K562 (cell line): Measurements from ENCODE around the gene MGA.

ENCODE experiments used
- CTCF ChIP-seq, 3 experiments: IDR thresholded peaks in 2 of 3; conservative IDR thresholded peaks in 1 of 3; 2 replicates each; pipeline ENCODE4 v1.5.1; 2011 to 2012; ENCODE audit warnings: low read length in 3 of 3, mild to moderate bottlenecking in 3 of 3, control low read depth in 2 of 3, improper control_type of control experiment in 1 of 3, inconsistent platforms in 1 of 3, low read depth in 1 of 3, mixed read lengths in 1 of 3, moderate library complexity in 1 of 3; ENCODE audit not compliant: insufficient read depth in 2 of 3
- HMGXB4 ChIP-seq: sonication (generic); formaldehyde crosslinking; IDR thresholded peaks from 2 replicates; pipeline ENCODE4 v1.8.1; 2023; ENCODE audit warnings: mild to moderate bottlenecking, missing genetic modification reagents
- IRF2 ChIP-seq: sonication (generic); formaldehyde crosslinking; IDR thresholded peaks from 2 replicates; pipeline ENCODE4 v1.8.1; 2022; ENCODE audit warnings: mild to moderate bottlenecking, missing genetic modification reagents
- POLR2AphosphoS5 ChIP-seq: IDR thresholded peaks from 2 replicates; pipeline ENCODE4 v1.6.1; 2011; ENCODE audit warnings: mild to moderate bottlenecking, low read depth, low read length, moderate library complexity; ENCODE audit not compliant: control insufficient read depth, insufficient read depth
- RFX1 ChIP-seq: fragments of 450-650 bp; IDR thresholded peaks from 2 replicates; pipeline ENCODE4 v1.6.1; 2016; ENCODE audit warnings: mild to moderate bottlenecking, moderate library complexity
- ZNF324 ChIP-seq: fragments of 250-450 bp; sonication (Bioruptor Pico); IDR thresholded peaks from 2 replicates; pipeline ENCODE4 v1.4.0; 2020; ENCODE audit warnings: mild to moderate bottlenecking
- ZNF699 ChIP-seq: fragments of 250-450 bp; sonication (Bioruptor Pico); IDR thresholded peaks from 2 replicates; pipeline ENCODE4 v1.8.0; 2021; ENCODE audit warnings: mild to moderate bottlenecking, moderate library complexity; ENCODE audit not compliant: insufficient replicate concordance
- TF ChIP-seq, protein P1 (sequence below), 2 experiments: fragments of 450-650 bp; IDR thresholded peaks; 2 replicates each; pipeline ENCODE4 v1.6.1; 2016

DNA sequence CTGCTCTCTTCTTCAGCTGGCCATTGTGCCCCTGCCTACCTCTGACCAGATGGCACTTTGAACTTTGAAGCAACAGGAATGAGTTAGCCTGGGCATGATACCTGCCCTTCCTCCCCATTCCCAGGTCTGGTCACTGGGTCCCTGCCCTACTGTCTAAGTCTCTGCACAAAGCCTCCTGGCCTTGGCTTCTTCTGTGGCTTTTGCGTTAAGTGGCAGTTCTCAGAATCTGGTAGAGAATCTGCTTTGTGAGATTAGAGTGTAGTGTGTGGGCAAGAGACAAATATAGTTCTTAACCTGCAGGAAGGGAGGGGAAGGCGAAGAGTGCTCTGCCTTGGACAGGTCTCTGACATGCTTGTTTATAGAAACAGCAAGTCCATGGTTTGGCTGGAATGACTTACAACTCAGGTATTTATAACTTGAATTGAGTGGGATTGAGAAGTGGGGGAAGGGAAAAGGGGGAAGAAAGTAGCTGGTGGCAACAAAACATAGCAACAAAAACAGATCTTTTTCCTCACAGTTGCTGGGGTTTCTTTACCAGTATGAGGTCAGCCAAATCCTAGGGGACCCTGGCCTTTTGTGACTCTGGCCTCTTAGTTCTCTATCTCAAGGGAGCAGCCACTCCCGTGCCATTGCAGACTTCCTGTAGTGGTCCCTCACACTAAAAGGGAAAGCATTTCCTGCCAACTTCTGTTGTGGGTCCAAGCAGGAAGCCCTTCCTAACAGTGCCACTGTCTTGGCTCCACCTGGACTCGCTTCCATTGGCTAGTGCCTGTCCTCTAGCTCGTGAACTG is 130.7 kb downstream of the MGA start:
- TF ChIP-seq ZNF324 (no peak), CTCF (IDR thresholded peaks at IDR 0.05 in 2 of 3, conservative IDR thresholded peaks at IDR 0.05 in 1 of 3; ENCODE audit: insufficient read depth in 2 of 3, low read depth in 1 of 3, low read length in 3 of 3) (no peak), RFX1 (no peak), POLR2AphosphoS5 (peak; percentile 32; the same call in 1 of the 2 replicates), IRF2 (CRISPR knock-in tag) (no peak), HMGXB4 (no peak), ZNF699 (no peak)
- TF ChIP-seq, protein P1, sequence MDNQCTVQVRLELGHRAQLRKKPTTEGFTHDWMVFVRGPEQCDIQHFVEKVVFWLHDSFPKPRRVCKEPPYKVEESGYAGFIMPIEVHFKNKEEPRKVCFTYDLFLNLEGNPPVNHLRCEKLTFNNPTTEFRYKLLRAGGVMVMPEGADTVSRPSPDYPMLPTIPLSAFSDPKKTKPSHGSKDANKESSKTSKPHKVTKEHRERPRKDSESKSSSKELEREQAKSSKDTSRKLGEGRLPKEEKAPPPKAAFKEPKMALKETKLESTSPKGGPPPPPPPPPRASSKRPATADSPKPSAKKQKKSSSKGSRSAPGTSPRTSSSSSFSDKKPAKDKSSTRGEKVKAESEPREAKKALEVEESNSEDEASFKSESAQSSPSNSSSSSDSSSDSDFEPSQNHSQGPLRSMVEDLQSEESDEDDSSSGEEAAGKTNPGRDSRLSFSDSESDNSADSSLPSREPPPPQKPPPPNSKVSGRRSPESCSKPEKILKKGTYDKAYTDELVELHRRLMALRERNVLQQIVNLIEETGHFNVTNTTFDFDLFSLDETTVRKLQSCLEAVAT (IDR thresholded peaks at IDR 0.05): 0 out of 4 replicates have a peak, but pooled peaks of 1 of the 2 experiments have one; percentile 39
